Upper lobe of right lung (tissue), 1 donor: ENCODE results near the gene IGF2BP3. TPM values are rescaled to one million over a fixed set of nuclear protein-coding genes. Genes with fewer than 3 reads are reported as not detected.
"Not testable (repeated sequence)": the region's sequence is repeated elsewhere in the genome, so short reads cannot be mapped to it uniquely, and the experiment has no call there.

Experiments used
- ATAC-seq: fragments of 200-7000 bp; cut with Tn5 transposase; one replicate; pipeline ENCODE4 v1.9.1; 2020; ENCODE audit warnings: mild to moderate bottlenecking, moderate library complexity
- DNase-seq: peaks from one replicate; pipeline ENCODE4 v3.0.0-alpha.2; 2020
- H3K27ac ChIP-seq: fragments of 200-600 bp; one replicate; pipeline ENCODE4 v1.8.0; 2022
- H3K27me3 ChIP-seq: fragments of 200-600 bp; one replicate; pipeline ENCODE4 v1.8.0; 2022; ENCODE audit warnings: mild to moderate bottlenecking
- H3K36me3 ChIP-seq: fragments of 200-600 bp; one replicate; pipeline ENCODE4 v1.8.0; 2022
- H3K4me1 ChIP-seq: fragments of 200-600 bp; one replicate; pipeline ENCODE4 v1.8.0; 2022
- H3K4me3 ChIP-seq: fragments of 200-600 bp; one replicate; pipeline ENCODE4 v1.8.0; 2022; ENCODE audit warnings: mild to moderate bottlenecking
- H3K9me3 ChIP-seq: fragments of 200-600 bp; one replicate; pipeline ENCODE4 v1.8.0; 2022
- intact Hi-C: fragments of 100-400 bp; cut with DNase I; formaldehyde crosslinking; loops from one replicate; pipeline ENCODE4 v1.11.0; 2022
- total RNA-seq: library from RNA; stranded (reverse); fragmentation: NEBNext Ultra II Directional; extraction: Animal tissue kit (Norgen Biotek cat#: 25700); gene quantifications from one replicate; pipeline ENCODE4 v1.2.1, GENCODE V29; 2021
- TF ChIP-seq, protein P1 (sequence below): fragments of 200-600 bp; IDR thresholded peaks from one replicate; pipeline ENCODE4 v1.8.0; 2022; ENCODE audit warnings: antibody characterized with exemption
- donor health status: DM: no; HTN: yes; CAD: no; lungs with severe emphysema.

Gene IGF2BP3
- total RNA-seq, 1 donor from 2014 or later, result 3.3 TPM

DNA sequence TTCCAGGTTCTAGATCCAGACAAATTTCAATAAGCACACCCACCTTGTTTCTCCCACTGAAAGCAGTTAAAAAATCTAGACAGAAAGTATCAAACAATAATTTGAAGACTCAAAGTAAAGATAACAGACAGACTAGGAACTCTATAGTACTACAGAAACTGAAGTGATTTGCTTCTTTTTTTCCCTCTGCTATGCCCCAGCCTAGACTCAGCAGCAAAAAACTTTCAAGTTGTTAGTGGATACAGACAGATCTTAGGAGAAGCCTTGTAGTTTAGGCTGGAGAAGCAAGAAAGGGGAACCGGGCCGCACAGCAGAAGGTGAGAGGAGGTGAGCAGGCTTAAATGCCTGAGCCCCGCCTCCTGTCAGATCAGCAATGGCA lies 65.1 kb downstream of the IGF2BP3 start:
- no peaks in the 10 kb centered on the region for H3K27me3 ChIP-seq
- H3K4me3 ChIP-seq, result no peak overlapping the region
- ATAC-seq (no peak), DNase-seq (no peak)
- TF ChIP-seq, protein P1, sequence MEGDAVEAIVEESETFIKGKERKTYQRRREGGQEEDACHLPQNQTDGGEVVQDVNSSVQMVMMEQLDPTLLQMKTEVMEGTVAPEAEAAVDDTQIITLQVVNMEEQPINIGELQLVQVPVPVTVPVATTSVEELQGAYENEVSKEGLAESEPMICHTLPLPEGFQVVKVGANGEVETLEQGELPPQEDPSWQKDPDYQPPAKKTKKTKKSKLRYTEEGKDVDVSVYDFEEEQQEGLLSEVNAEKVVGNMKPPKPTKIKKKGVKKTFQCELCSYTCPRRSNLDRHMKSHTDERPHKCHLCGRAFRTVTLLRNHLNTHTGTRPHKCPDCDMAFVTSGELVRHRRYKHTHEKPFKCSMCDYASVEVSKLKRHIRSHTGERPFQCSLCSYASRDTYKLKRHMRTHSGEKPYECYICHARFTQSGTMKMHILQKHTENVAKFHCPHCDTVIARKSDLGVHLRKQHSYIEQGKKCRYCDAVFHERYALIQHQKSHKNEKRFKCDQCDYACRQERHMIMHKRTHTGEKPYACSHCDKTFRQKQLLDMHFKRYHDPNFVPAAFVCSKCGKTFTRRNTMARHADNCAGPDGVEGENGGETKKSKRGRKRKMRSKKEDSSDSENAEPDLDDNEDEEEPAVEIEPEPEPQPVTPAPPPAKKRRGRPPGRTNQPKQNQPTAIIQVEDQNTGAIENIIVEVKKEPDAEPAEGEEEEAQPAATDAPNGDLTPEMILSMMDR, result no peak
- H3K27ac ChIP-seq, result no peak overlapping the region
- no peaks in the 10 kb centered on the region for H3K9me3 ChIP-seq
- H3K36me3 ChIP-seq, result no peaks in the 10 kb centered on the region
- intact Hi-C loops, result no loop called here
- H3K4me1 ChIP-seq, result no peaks in the 10 kb centered on the region

DNA sequence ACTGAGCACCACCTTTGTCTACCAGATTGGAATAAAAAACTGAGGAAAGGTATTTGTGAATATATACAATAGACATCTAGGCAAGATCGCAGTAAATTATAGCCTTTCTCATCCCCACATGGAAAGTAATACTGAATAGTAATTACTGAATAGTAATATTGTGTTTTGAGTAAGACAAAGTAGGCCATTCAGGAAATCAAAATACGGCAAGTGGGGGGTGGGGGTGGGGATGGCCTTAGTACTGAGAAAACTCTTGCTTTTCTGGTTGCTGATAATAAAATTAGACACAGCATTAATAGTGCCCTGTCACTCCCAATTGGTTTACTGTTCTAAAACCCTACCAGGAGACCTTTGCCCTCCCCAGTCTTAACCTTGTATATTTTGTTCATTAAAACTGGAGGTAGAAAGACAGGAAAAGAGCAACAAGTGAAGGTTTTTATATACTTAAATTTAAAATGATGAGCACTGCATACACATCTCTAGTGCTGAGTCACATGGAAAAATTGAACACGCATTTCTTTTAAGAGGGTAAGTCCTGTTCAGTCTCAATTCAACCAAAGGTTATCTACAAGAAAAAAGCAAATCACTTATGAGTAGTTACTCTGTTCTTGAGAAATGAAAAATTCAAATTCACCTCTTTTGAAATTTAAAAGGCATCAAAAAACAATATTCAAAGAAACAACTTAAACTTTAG lies 65.6 kb downstream of the IGF2BP3 start:
- intact Hi-C loops, result no loop called here
- Histone ChIP-seq H3K4me1 (no peaks in the 10 kb centered on the region), H3K27ac (no peak overlapping the region), H3K4me3 (no peak overlapping the region), H3K27me3 (no peaks in the 10 kb centered on the region), H3K36me3 (no peaks in the 10 kb centered on the region), H3K9me3 (no peaks in the 10 kb centered on the region)
- TF ChIP-seq, protein P1, result no peak
- ATAC-seq (no peak), DNase-seq (no peak)

DNA sequence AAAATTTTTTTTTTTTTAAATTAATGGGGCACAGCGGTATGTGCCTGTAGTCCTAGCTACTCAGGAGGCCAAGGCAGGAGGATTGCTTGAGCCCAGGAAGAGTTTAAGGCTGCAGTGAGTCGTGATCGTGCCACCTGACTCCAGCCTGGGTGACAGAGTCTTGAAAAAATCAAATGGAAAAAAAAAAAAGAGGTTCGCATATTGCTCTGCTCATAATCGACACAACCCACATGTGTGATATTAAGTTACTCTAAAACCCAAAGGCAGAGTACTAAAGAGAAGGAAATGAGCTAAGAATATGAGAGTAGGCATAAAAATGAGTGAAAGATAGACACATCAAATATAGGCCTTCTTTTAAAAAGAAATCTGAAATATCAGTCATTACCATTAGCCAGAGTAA lies 66.3 kb downstream of the IGF2BP3 start:
- Histone ChIP-seq H3K27me3 (no peaks in the 10 kb centered on the region), H3K9me3 (no peaks in the 10 kb centered on the region), H3K36me3 (no peaks in the 10 kb centered on the region), H3K4me3 (no peak overlapping the region), H3K4me1 (no peaks in the 10 kb centered on the region), H3K27ac (no peak overlapping the region)
- TF ChIP-seq, protein P1, result no peak
- intact Hi-C loops, result no loop called here
- no peak for DNase-seq
- ATAC-seq, result no peak

DNA sequence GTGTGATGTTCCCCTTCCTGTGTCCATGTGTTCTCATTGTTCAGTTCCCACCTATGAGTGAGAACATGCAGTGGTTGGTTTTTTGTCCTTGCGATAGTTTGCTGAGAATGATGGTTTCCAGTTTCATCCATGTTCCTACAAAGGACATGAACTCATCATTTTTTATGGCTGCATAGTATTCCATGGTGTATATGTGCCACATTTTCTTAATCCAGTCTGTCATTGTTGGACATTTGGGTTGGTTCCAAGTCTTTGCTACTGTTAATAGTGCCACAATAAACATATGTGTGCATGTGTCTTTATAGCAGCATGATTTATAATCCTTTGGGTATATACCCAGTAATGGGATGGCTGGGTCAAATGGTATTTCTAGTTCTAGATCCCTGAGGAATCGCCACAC lies 72.2 kb downstream of the IGF2BP3 start:
- H3K9me3 ChIP-seq, H3K27ac ChIP-seq, DNase-seq, ATAC-seq, H3K4me1 ChIP-seq, H3K27me3 ChIP-seq, H3K4me3 ChIP-seq, H3K36me3 ChIP-seq, intact Hi-C loops: not testable (repeated sequence)

DNA sequence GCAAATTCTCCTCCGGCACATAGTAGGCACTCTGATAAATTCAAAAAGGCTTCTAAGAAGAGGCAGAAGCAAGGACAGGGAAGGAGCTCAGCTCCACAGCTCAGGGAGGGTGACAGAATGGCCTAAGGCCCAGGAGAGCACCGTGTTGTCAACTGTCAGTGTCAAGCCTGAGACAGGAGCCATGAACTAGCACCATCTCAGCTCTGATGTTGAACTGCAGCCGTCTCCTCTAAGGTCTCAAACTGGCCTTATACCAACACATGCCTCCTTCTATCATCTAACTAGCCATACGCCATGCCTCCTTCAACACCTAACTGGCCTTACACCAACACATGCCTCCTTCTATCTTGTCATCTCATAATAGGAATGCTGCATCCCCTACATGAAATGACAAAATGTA lies 73.0 kb downstream of the IGF2BP3 start:
- no peak for ATAC-seq
- Histone ChIP-seq H3K4me1 (no peaks in the 10 kb centered on the region), H3K36me3 (no peaks in the 10 kb centered on the region), H3K27me3 (no peaks in the 10 kb centered on the region), H3K9me3 (no peaks in the 10 kb centered on the region), H3K4me3 (no peak overlapping the region), H3K27ac (no peak overlapping the region)
- TF ChIP-seq, protein P1, result no peak
- intact Hi-C loops, result no loop called here
- DNase-seq, result no peak

DNA sequence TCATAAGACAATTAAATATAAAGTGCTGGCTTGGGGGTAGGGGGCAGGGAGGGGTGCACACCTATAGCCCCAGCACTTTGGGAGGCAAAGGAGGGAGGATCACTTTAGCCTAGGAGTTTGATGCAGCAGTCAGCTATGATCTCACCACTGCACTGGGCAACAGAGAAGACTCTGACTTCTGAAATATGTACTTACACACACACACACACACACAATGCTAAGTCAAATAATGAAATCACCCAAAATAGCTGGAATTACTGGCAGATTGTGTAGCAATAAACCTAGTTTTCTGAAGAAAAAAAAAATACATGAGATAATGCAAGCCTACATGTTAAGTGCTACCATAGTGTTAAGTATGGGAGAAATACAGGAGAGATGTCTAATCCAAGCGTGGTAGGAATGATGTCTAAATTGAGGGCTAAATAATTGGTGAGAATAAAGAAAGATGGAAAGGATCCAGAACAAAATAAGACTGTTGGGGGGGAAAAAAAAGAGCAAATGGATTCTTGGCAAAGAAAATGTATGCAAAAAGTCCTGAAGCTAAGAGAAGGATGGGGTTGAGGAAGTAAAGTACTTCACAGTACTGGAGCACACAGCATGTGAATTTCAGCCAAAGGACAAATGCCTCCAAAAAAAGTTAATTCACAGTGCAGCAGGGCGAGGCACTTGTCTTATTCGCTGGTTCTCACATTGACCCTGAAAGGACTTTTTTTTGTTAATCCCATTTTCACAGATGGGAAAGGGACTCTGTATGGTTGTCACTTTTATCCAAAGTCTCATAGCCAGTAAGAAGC lies 73.9 kb downstream of the IGF2BP3 start:
- Histone ChIP-seq H3K4me3 (no peak overlapping the region), H3K9me3 (no peaks in the 10 kb centered on the region), H3K36me3 (no peaks in the 10 kb centered on the region), H3K4me1 (no peaks in the 10 kb centered on the region), H3K27ac (no peak overlapping the region), H3K27me3 (no peaks in the 10 kb centered on the region)
- DNase-seq, result no peak
- TF ChIP-seq, protein P1, result no peak
- ATAC-seq, result no peak
- intact Hi-C loops, result no loop called here
